GM10266 (cell line): ENCODE measurements around the gene CLDND1.

Source experiments
- DNase-seq: peaks from one replicate; pipeline ENCODE4 v3.0.0; 2012; ENCODE audit errors: extremely low spot score
- CTCF ChIP-seq: IDR thresholded peaks from 2 replicates; pipeline ENCODE4 v1.5.1; 2012; ENCODE audit warnings: mild to moderate bottlenecking, low read depth; ENCODE audit not compliant: control insufficient read depth, insufficient read depth; ENCODE audit errors: missing control alignments

CLDND1 gene

GRCh38 chr3:98534168-98534567, 11.5 kb upstream of the CLDND1 start:
- no peak for DNase-seq
- TF ChIP-seq CTCF, result no peak

GRCh38 chr3:98532709-98533571, 10.2 kb upstream of the CLDND1 start:
- no peak for DNase-seq
- no peak for TF ChIP-seq CTCF

- TF ChIP-seq CTCF, result no peak
- DNase-seq, result no peak
These were observed 9.6 kb upstream of the CLDND1 start for GRCh38 chr3:98532275-98532637.

- no peak for TF ChIP-seq CTCF
- peak; percentile 42 for DNase-seq
These were observed 9.0 kb upstream of the CLDND1 start, which contains the start of gene GPR15 for GRCh38 chr3:98531622-98532274. Gene GPR15 (plus strand): TSS chr3:98531978. CDS start chr3:98532034, 56 bp downstream.

- no peak for DNase-seq
- no peak for TF ChIP-seq CTCF
These were observed 8.0 kb upstream of the CLDND1 start for GRCh38 chr3:98530676-98531075.

- TF ChIP-seq CTCF, result no peak
- no peak for DNase-seq
These were observed 7.3 kb upstream of the CLDND1 start for GRCh38 chr3:98529856-98530459.
